H1 (cell line): ENCODE measurements around the gene WNT3A. TPM values are rescaled to one million over a fixed set of nuclear protein-coding genes. Genes with fewer than 3 reads are reported as not detected.
"Not testable (repeated sequence)": the region's sequence is repeated elsewhere in the genome, so short reads cannot be mapped to it uniquely, and the experiment has no call there.

Experiments used
- CTCF ChIA-PET: fragments of 300-600 bp; sonication (Branson Sonifier 250); formaldehyde crosslinking; loops from one replicate; lab custom pipeline; 2021; ENCODE audit not compliant: partially characterized antibody; lab: Charles Lee
- POLR2A ChIA-PET: fragments of 300-600 bp; sonication (Branson Sonifier 250); formaldehyde crosslinking; loops from one replicate; lab custom pipeline; 2021; ENCODE audit warnings: inconsistent platforms; ENCODE audit not compliant: partially characterized antibody; lab: Charles Lee
- DNase-seq, 2 experiments: peaks; one replicate each; pipeline versions ENCODE4 v3.0.0 to v3.0.0-alpha.2; 2010 to 2022; ENCODE audit warnings: low spot score in 2 of 2, low read depth in 1 of 2, mixed read lengths in 1 of 2
- FAIRE-seq: peaks from 2 replicates; lab custom pipeline; 2011; peaks lifted over from hg19 to GRCh38; lab: Jason Lieb, UNC
- H2AFZ ChIP-seq: 2 replicates; pipeline ENCODE4 v1.8.1; 2012; ENCODE audit warnings: low read length, inconsistent platforms
- H2AK5ac ChIP-seq: 2 replicates; pipeline ENCODE4 v1.6.1; 2013; ENCODE audit warnings: low read depth, low read length
- H2BK120ac ChIP-seq: replicated peaks from 2 replicates; pipeline ENCODE3; 2013; ENCODE audit warnings: low read depth, low read length, inconsistent platforms
- H2BK12ac ChIP-seq: 2 replicates; pipeline ENCODE4 v1.6.1; 2013; ENCODE audit warnings: low read depth, low read length
- H2BK15ac ChIP-seq: 2 replicates; pipeline ENCODE4 v1.6.1; 2013; ENCODE audit warnings: low read length
- H2BK20ac ChIP-seq: 2 replicates; pipeline ENCODE4 v1.6.1; 2013; ENCODE audit warnings: low read length
- H2BK5ac ChIP-seq: 2 replicates; pipeline ENCODE4 v1.6.1; 2013; ENCODE audit warnings: low read depth, low read length
- H3K14ac ChIP-seq: 2 replicates; pipeline ENCODE4 v1.6.1; 2013; ENCODE audit warnings: inconsistent platforms; ENCODE audit not compliant: insufficient read length
- H3K18ac ChIP-seq: 2 replicates; pipeline ENCODE4 v1.6.1; 2013; ENCODE audit warnings: low read length; ENCODE audit errors: extremely low read depth
- H3K23ac ChIP-seq: 2 replicates; pipeline ENCODE4 v1.6.1; 2013; ENCODE audit warnings: inconsistent platforms; ENCODE audit not compliant: insufficient read length
- H3K23me2 ChIP-seq: 2 replicates; pipeline ENCODE4 v1.6.1; 2013; ENCODE audit warnings: low read depth, low read length
- H3K27ac ChIP-seq: 2 replicates; pipeline ENCODE4 v1.6.1; 2011; ENCODE audit warnings: low read depth, low read length, inconsistent platforms
- H3K27me3 ChIP-seq, 4 experiments: replicated peaks in 1 of 4; 1 replicate in 1 of 4; 2 replicates in 3 of 4; pipeline versions ENCODE4 v1.6.1 to v1.8.1; 2011 to 2013; ENCODE audit warnings: low read length in 3 of 4, mild to moderate bottlenecking in 3 of 4, inconsistent platforms in 2 of 4, mixed read lengths in 2 of 4, moderate library complexity in 1 of 4; ENCODE audit not compliant: control insufficient read depth in 3 of 4, insufficient read depth in 3 of 4; ENCODE audit errors: extremely low read depth in 1 of 4
- H3K36me3 ChIP-seq, 4 experiments: 2 replicates each; pipeline versions ENCODE4 v1.6.1 to v1.8.1; 2011 to 2013; ENCODE audit warnings: mild to moderate bottlenecking in 4 of 4, low read length in 3 of 4, moderate library complexity in 2 of 4, control low read depth in 1 of 4, inconsistent platforms in 1 of 4; ENCODE audit not compliant: insufficient read depth in 4 of 4, control insufficient read depth in 2 of 4
- H3K4ac ChIP-seq: replicated peaks from 2 replicates; pipeline ENCODE3; 2013; ENCODE audit warnings: low read length, low read depth, mixed read lengths, inconsistent platforms; ENCODE audit not compliant: insufficient read length
- H3K4me1 ChIP-seq, 4 experiments: replicated peaks in 1 of 4; 1 replicate in 1 of 4; 2 replicates in 3 of 4; pipeline versions ENCODE4 v1.6.1 to v1.8.1; 2011 to 2013; ENCODE audit warnings: low read length in 3 of 4, inconsistent platforms in 2 of 4, mixed read lengths in 1 of 4; ENCODE audit not compliant: insufficient read depth in 4 of 4, control insufficient read depth in 3 of 4
- H3K4me2 ChIP-seq, 2 experiments: 2 replicates each; pipeline versions ENCODE4 v1.6.1 to v1.8.1; 2011 to 2013; ENCODE audit warnings: low read depth in 2 of 2, low read length in 2 of 2, control low read depth in 1 of 2, inconsistent platforms in 1 of 2, mild to moderate bottlenecking in 1 of 2; ENCODE audit not compliant: insufficient read depth in 1 of 2
- H3K4me3 ChIP-seq, 4 experiments: fragments of 200-600, 300-600 bp in 1 of 4; sonication (generic), shearing (Covaris generic), sonication (Bioruptor Twin) in 1 of 4; 2 replicates each; pipeline versions ENCODE4 v1.5.1 to v1.8.1; 2011 to 2016; ENCODE audit warnings: low read length in 4 of 4, low read depth in 3 of 4, control low read depth in 2 of 4, inconsistent platforms in 2 of 4, mild to moderate bottlenecking in 2 of 4, mixed read lengths in 1 of 4, moderate library complexity in 1 of 4; ENCODE audit not compliant: insufficient read depth in 2 of 4; ENCODE audit errors: extremely low read depth in 1 of 4
- H3K56ac ChIP-seq: replicated peaks from 2 replicates; pipeline ENCODE3; 2013; ENCODE audit warnings: low read depth, mild to moderate bottlenecking, mixed read lengths, low read length, inconsistent platforms; ENCODE audit not compliant: insufficient read length
- H3K79me1 ChIP-seq: 2 replicates; pipeline ENCODE4 v1.6.1; 2013; ENCODE audit warnings: low read depth, low read length, control low read depth
- H3K79me2 ChIP-seq, 2 experiments: 2 replicates each; pipeline versions ENCODE4 v1.6.1 to v1.8.1; 2012 to 2013; ENCODE audit warnings: low read length in 2 of 2, mild to moderate bottlenecking in 2 of 2, inconsistent platforms in 1 of 2; ENCODE audit not compliant: insufficient read depth in 2 of 2, control insufficient read depth in 1 of 2
- H3K9ac ChIP-seq, 4 experiments: replicated peaks in 1 of 4; 1 replicate in 1 of 4; 2 replicates in 3 of 4; pipeline versions ENCODE4 v1.6.1 to v1.8.1; 2011 to 2013; ENCODE audit warnings: low read depth in 3 of 4, low read length in 3 of 4, control low read depth in 2 of 4, mild to moderate bottlenecking in 2 of 4, moderate library complexity in 2 of 4, inconsistent platforms in 1 of 4; ENCODE audit errors: extremely low read depth in 1 of 4
- H3K9me3 ChIP-seq, 2 experiments: 2 replicates each; pipeline versions ENCODE4 v1.6.1 to v1.8.1; 2012 to 2013; ENCODE audit warnings: mild to moderate bottlenecking in 2 of 2, moderate library complexity in 2 of 2, control low read depth in 1 of 2, inconsistent platforms in 1 of 2, low read depth in 1 of 2, low read length in 1 of 2, mixed read lengths in 1 of 2; ENCODE audit not compliant: insufficient read depth in 2 of 2
- H4K20me1 ChIP-seq, 2 experiments: replicated peaks in 1 of 2; 2 replicates each; pipeline versions ENCODE3 to v1.8.1; 2011 to 2013; ENCODE audit warnings: inconsistent platforms in 2 of 2, low read length in 2 of 2, mild to moderate bottlenecking in 1 of 2; ENCODE audit not compliant: insufficient read depth in 2 of 2, control insufficient read depth in 1 of 2
- H4K5ac ChIP-seq: 2 replicates; pipeline ENCODE4 v1.6.1; 2013; ENCODE audit warnings: low read length, low read depth, mixed read lengths, inconsistent platforms; ENCODE audit not compliant: insufficient read length
- H4K8ac ChIP-seq: 2 replicates; pipeline ENCODE4 v1.8.0; 2013; ENCODE audit warnings: mild to moderate bottlenecking, moderate library complexity, low read length, inconsistent platforms; ENCODE audit not compliant: insufficient read depth; ENCODE audit errors: extremely low read depth
- H4K91ac ChIP-seq: replicated peaks from 2 replicates; pipeline ENCODE3; 2013; ENCODE audit warnings: low read length, mixed read lengths, inconsistent platforms; ENCODE audit not compliant: insufficient read length
- WGBS, 2 experiments: shearing (Covaris generic) in 1 of 2; methylation state at CpG; one replicate each; pipeline versions ENCODE4 v1.1.6 to v1.1.7; 2013 to 2015; ENCODE audit warnings: low lambda C conversion rate in 2 of 2, mixed read lengths in 2 of 2, inconsistent platforms in 1 of 2, low coverage in 1 of 2, missing lambda C conversion rate in 1 of 2; ENCODE audit not compliant: insufficient replicate concordance in 2 of 2, insufficient coverage in 1 of 2, insufficient read length in 1 of 2; ENCODE audit errors: extremely low coverage in 1 of 2, missing lambda C conversion rate in 1 of 2; 5-methylcytosine and 5-hydroxymethylcytosine counted together
- polyA plus RNA-seq, 7 experiments: library from polyadenylated mRNA; depleted of rRNA in 3 of 7; stranded (reverse) in 5 of 7; unstranded in 2 of 7; fragments of >200 nt in 5 of 7; fragments of 200-250 nt in 2 of 7; gene quantifications; 1 replicate in 5 of 7; 2 replicates in 1 of 7; 4 replicates in 1 of 7; pipeline versions ENCODE4 v1.2.1 to v1.2.3, GENCODE V29; 2011 to 2013; ENCODE audit warnings: missing spikeins in 2 of 7, mixed read lengths in 2 of 7
- total RNA-seq: library from RNA; stranded (reverse); fragmentation: NEBNext Ultra II Directional; extraction: Animal tissue kit (Norgen Biotek cat#: 25700); gene quantifications from 2 replicates; pipeline ENCODE4 v1.2.1, GENCODE V29; 2021

The WNT3A gene
- total and polyA plus RNA-seq, 2 of the 8 experiments (the other 6 are each of a cell fraction or from before 2014, with no cell fraction given) = 0.08 to 0.19 TPM

DNA sequence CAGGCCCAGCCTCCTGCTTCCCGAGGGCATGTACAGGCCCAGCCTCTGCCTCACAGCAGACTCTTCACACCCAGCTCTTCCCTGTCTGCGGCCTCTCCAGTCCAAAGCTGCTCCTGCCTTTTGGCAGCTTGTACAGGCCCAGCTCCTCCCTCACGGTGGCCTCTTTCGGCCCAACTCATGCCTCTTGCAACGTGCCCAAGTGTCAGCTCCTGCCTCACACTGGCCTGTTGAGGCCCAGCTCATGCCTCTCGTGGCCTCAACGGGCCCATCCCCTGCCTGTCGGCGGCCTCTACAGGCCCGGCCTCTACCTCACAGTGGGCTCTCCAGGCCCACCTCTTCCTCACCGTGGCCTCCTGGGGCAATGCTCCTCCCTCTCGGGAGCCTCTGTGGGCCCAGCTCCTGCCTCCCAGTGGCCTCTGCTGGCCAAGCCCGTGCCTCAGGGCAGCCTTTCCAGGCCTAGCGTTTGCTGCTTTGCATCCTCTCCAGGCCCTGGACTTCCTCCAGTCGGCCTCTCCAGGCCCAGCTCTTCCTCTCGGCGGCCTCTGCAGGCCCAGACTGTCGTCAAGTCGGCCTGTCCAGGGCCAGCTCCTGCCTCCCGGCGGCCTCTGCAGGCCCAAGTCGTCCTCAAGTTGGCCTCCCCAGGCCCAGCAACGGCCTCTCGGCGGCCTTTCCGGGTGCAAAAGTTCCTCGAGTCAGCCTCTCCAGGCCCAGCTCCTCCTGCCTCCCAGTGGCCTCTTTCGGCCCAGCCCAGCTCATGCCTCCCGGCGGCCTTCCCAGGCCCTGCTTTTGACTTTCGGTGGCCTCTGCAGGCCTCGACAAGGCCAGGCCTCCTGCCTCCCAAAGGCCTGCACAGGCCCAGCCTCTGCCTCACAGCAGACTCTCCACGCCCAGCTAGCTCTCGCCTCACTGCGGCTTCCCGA is 36.5 kb upstream of the WNT3A start:
- CTCF ChIA-PET = interaction anchor here (0.6 to 1.5 kb wide), 4 partner anchors 17 to 489 kb away, joined by 3 to 4 read pairs (median 4); no protein-coding TSS in a partner anchor
- H3K18ac ChIP-seq, H3K9ac ChIP-seq, H2AFZ ChIP-seq, H3K4me2 ChIP-seq, H2BK15ac ChIP-seq, H3K79me2 ChIP-seq, DNase-seq, H2BK12ac ChIP-seq, H3K4me3 ChIP-seq, H4K5ac ChIP-seq, H3K27ac ChIP-seq, H4K8ac ChIP-seq, H2BK120ac ChIP-seq, H3K27me3 ChIP-seq, H2BK5ac ChIP-seq, H4K91ac ChIP-seq, H3K36me3 ChIP-seq, H3K23ac ChIP-seq, H4K20me1 ChIP-seq, H3K4me1 ChIP-seq, H3K9me3 ChIP-seq, H2BK20ac ChIP-seq, H3K56ac ChIP-seq, H2AK5ac ChIP-seq, FAIRE-seq, H3K23me2 ChIP-seq, H3K14ac ChIP-seq, H3K79me1 ChIP-seq, H3K4ac ChIP-seq: not testable (repeated sequence)
- 88% methylated on average over 27 of the region's 36 CpGs; no CpG with 5 or more reads in 1 of the 2 experiments for WGBS, 2 experiments
- POLR2A ChIA-PET = interaction anchor here (0.6 to 1.2 kb wide), 2 partner anchors 34 to 239 kb away, joined by 3 read pairs; no protein-coding TSS in a partner anchor
